MM.1S (cell line): ENCODE results near the gene OR6B3.
A peak's percentile ranks its signal among the peaks of the same experiment; 100 is the strongest.

Experiments used
- DNase-seq: peaks from one replicate; pipeline ENCODE4 v3.0.0-alpha.2; 2015
- H2AFZ ChIP-seq: fragments of 300-600 bp; sonication (generic); 2 replicates; pipeline ENCODE4 v1.6.0; 2016; ENCODE audit warnings: antibody characterized with exemption, low read length
- H3F3A ChIP-seq: fragments of 300-600 bp; sonication (generic); 2 replicates; pipeline ENCODE4 v1.6.1; 2016; ENCODE audit warnings: mild to moderate bottlenecking, antibody characterized with exemption, low read length, moderate library complexity, mixed read lengths; ENCODE audit not compliant: insufficient read depth
- H3K27ac ChIP-seq: fragments of 300-600 bp; sonication (generic); 2 replicates; pipeline ENCODE4 v1.5.1; 2016; ENCODE audit warnings: mild to moderate bottlenecking, low read length
- H3K27me3 ChIP-seq: fragments of 300-600 bp; sonication (generic); replicated peaks from 2 replicates; pipeline ENCODE4 v1.6.0; 2016; ENCODE audit warnings: low read length; ENCODE audit not compliant: insufficient read depth
- H3K36me3 ChIP-seq: fragments of 300-600 bp; sonication (generic); replicated peaks from 2 replicates; pipeline ENCODE4 v1.6.1; 2016; ENCODE audit warnings: mild to moderate bottlenecking, low read length, mixed read lengths; ENCODE audit not compliant: insufficient read depth
- H3K4me1 ChIP-seq: fragments of 300-600 bp; sonication (generic); 2 replicates; pipeline ENCODE4 v1.6.1; 2016; ENCODE audit warnings: low read length, mixed read lengths
- H3K4me2 ChIP-seq: fragments of 300-600 bp; sonication (generic); 2 replicates; pipeline ENCODE4 v1.6.0; 2016; ENCODE audit warnings: low read depth, low read length
- H3K4me3 ChIP-seq: fragments of 300-600 bp; sonication (generic); 2 replicates; pipeline ENCODE4 v1.5.1; 2016; ENCODE audit warnings: low read length, mixed read lengths
- H3K79me2 ChIP-seq: fragments of 300-600 bp; sonication (generic); 2 replicates; pipeline ENCODE4 v1.6.1; 2016; ENCODE audit warnings: mixed run types, low read length, mixed read lengths
- H3K9ac ChIP-seq: fragments of 300-600 bp; sonication (generic); 2 replicates; pipeline ENCODE4 v1.6.1; 2016; ENCODE audit warnings: low read length, mixed read lengths
- H3K9me2 ChIP-seq: fragments of 300-600 bp; sonication (generic); replicated peaks from 2 replicates; pipeline ENCODE4 v1.6.1; 2016; ENCODE audit warnings: mild to moderate bottlenecking, low read length, mixed read lengths; ENCODE audit not compliant: insufficient read depth
- H3K9me3 ChIP-seq: fragments of 300-600 bp; sonication (generic); replicated peaks from 2 replicates; pipeline ENCODE4 v1.6.1; 2016; ENCODE audit warnings: mild to moderate bottlenecking, low read length, mixed read lengths; ENCODE audit not compliant: insufficient read depth
- H4K20me1 ChIP-seq: fragments of 300-600 bp; sonication (generic); 2 replicates; pipeline ENCODE4 v1.6.1; 2016; ENCODE audit warnings: mild to moderate bottlenecking, low read length, moderate library complexity, mixed read lengths; ENCODE audit not compliant: insufficient read depth
- CTCF ChIP-seq: fragments of 300-600 bp; sonication (generic); IDR thresholded peaks from 2 replicates; pipeline ENCODE4 v1.5.1; 2016; ENCODE audit warnings: antibody characterized with exemption, low read length, mixed read lengths
- EZH2 ChIP-seq: fragments of 300-600 bp; sonication (generic); optimal IDR thresholded peaks from 2 replicates; pipeline ENCODE3; 2017; ENCODE audit warnings: low read depth, mild to moderate bottlenecking, antibody characterized with exemption, low read length, mixed read lengths
- EZH2phosphoT487 ChIP-seq: fragments of 300-600 bp; sonication (generic); IDR thresholded peaks from 2 replicates; pipeline ENCODE4 v1.6.1; 2018; ENCODE audit warnings: antibody characterized with exemption, low read length

The OR6B3 gene

GRCh38 chr2:240053173-240054155 is at the start of gene OR6B3:
Gene OR6B3, minus strand, starts transcription at chr2:240053521.
- DNase-seq, result no peak
- H3K79me2 ChIP-seq, result no peaks in the 10 kb centered on the region
- no peak within 1 kb of the TSS for H3K9ac ChIP-seq
- H3K27ac ChIP-seq, result no peak within 1 kb of the TSS
- H3K4me1 ChIP-seq, result no peaks in the 10 kb centered on the region
- H2AFZ ChIP-seq, result no peak within 1 kb of the TSS
- H3K4me2 ChIP-seq, result peak within 1 kb of the TSS; percentile 21; the same call in 1 of the 2 replicates
- peaks cover 92% of the 10 kb centered on the region for H3K27me3 ChIP-seq
- no peaks in the 10 kb centered on the region for H3F3A ChIP-seq
- H3K9me3 ChIP-seq, result no peaks in the 10 kb centered on the region
- no peaks in the 10 kb centered on the region for H3K9me2 ChIP-seq
- H3K36me3 ChIP-seq, result no peaks in the 10 kb centered on the region
- no peak for TF ChIP-seq CTCF
- TF ChIP-seq EZH2phosphoT487, result no peak
- no peak for TF ChIP-seq EZH2
- H3K4me3 ChIP-seq, result no peak within 1 kb of the TSS
- H4K20me1 ChIP-seq, result no peaks in the 10 kb centered on the region

GRCh38 chr2:240098349-240098748 is 45.0 kb upstream of the OR6B3 start:
- Histone ChIP-seq H3K9me2 (no peaks in the 10 kb centered on the region), H3K4me2 (no peak overlapping the region), H3K4me3 (no peak overlapping the region), H4K20me1 (no peaks in the 10 kb centered on the region), H3K9ac (no peak overlapping the region), H3K9me3 (no peaks in the 10 kb centered on the region), H3K36me3 (no peaks in the 10 kb centered on the region), H3F3A (no peaks in the 10 kb centered on the region), H2AFZ (no peak overlapping the region), H3K27ac (no peak overlapping the region), H3K27me3 (peaks cover 11% of the 10 kb centered on the region), H3K4me1 (no peaks in the 10 kb centered on the region), H3K79me2 (no peaks in the 10 kb centered on the region)
- TF ChIP-seq EZH2 (no peak), CTCF (no peak), EZH2phosphoT487 (no peak)
- no peak for DNase-seq

GRCh38 chr2:240095556-240096523 is 42.5 kb upstream of the OR6B3 start:
- no peaks in the 10 kb centered on the region for H3K9me3 ChIP-seq
- no peak overlapping the region for H3K4me3 ChIP-seq
- no peaks in the 10 kb centered on the region for H3K4me1 ChIP-seq
- no peaks in the 10 kb centered on the region for H3K9me2 ChIP-seq
- no peaks in the 10 kb centered on the region for H3K79me2 ChIP-seq
- no peak for TF ChIP-seq CTCF
- TF ChIP-seq EZH2, result no peak
- TF ChIP-seq EZH2phosphoT487, result no peak
- no peaks in the 10 kb centered on the region for H4K20me1 ChIP-seq
- no peaks in the 10 kb centered on the region for H3F3A ChIP-seq
- no peak overlapping the region for H3K9ac ChIP-seq
- H3K4me2 ChIP-seq, result no peak overlapping the region
- H3K36me3 ChIP-seq, result no peaks in the 10 kb centered on the region
- DNase-seq, result no peak
- H2AFZ ChIP-seq, result no peak overlapping the region
- H3K27me3 ChIP-seq, result peaks cover 7% of the 10 kb centered on the region; the same call in 1 of the 2 replicates
- no peak overlapping the region for H3K27ac ChIP-seq
